A673 (cell line): Measurements from ENCODE around the gene TTC9B. TPM values are rescaled to one million over a fixed set of nuclear protein-coding genes. Genes with fewer than 3 reads are reported as not detected.

Experiments used
- BruUV-seq: library from RNA; stranded (reverse); fragments of 400-500 nt; replicated peaks from 2 replicates; lab custom pipeline; 2021; lab: Mats Ljungman, UMichigan
- CTCF ChIA-PET: fragments of 300-600 bp; sonication (Branson Sonifier 250); formaldehyde crosslinking; loops from one replicate; lab custom pipeline; 2022; ENCODE audit warnings: antibody characterized with exemption; lab: Charles Lee
- POLR2A ChIA-PET: fragments of 300-600 bp; sonication (Branson Sonifier 250); formaldehyde crosslinking; loops from one replicate; lab custom pipeline; 2022; ENCODE audit warnings: antibody characterized with exemption; ENCODE audit not compliant: low non-redundant PET; lab: Charles Lee
- DNase-seq: peaks from one replicate; pipeline ENCODE4 v3.0.0-alpha.2; 2015; ENCODE audit warnings: low spot score
- H3K27ac ChIP-seq: fragments of 200-600 bp; sonication (generic); 2 replicates; pipeline ENCODE4 v1.5.1; 2016; ENCODE audit warnings: mixed run types, low read depth, mild to moderate bottlenecking, mixed read lengths, antibody characterized with exemption, low read length; ENCODE audit not compliant: poor library complexity, severe bottlenecking
- H3K27me3 ChIP-seq: fragments of 200-600 bp; sonication (generic); replicated peaks from 2 replicates; pipeline ENCODE4 v1.6.1; 2017; ENCODE audit warnings: mixed run types, low read depth, mild to moderate bottlenecking, mixed read lengths, antibody characterized with exemption, low read length; ENCODE audit not compliant: insufficient read depth, poor library complexity
- H3K36me3 ChIP-seq: fragments of 200-600 bp; sonication (generic); 2 replicates; pipeline ENCODE4 v1.6.1; 2016; ENCODE audit warnings: mixed run types, mild to moderate bottlenecking, mixed read lengths, antibody characterized with exemption, low read length; ENCODE audit not compliant: insufficient read depth, poor library complexity, severe bottlenecking
- H3K4me1 ChIP-seq: fragments of 200-600 bp; sonication (generic); 2 replicates; pipeline ENCODE4 v1.6.1; 2017; ENCODE audit warnings: mixed run types, mild to moderate bottlenecking, mixed read lengths, antibody characterized with exemption, low read length; ENCODE audit not compliant: insufficient read depth, poor library complexity, severe bottlenecking
- H3K4me3 ChIP-seq: fragments of 200-600 bp; sonication (generic); 2 replicates; pipeline ENCODE4 v1.5.1; 2016; ENCODE audit warnings: low read depth, mixed run types, mild to moderate bottlenecking, mixed read lengths, low read length; ENCODE audit not compliant: poor library complexity, severe bottlenecking
- H3K9me3 ChIP-seq: fragments of 200-600 bp; sonication (generic); 2 replicates; pipeline ENCODE4 v1.6.1; 2016; ENCODE audit warnings: mixed run types, low read depth, mild to moderate bottlenecking, mixed read lengths, antibody characterized with exemption, low read length; ENCODE audit not compliant: poor library complexity, severe bottlenecking
- EZH2 ChIP-seq: fragments of 200-600 bp; sonication (generic); IDR thresholded peaks from 2 replicates; pipeline ENCODE4 v1.6.1; 2017; ENCODE audit warnings: borderline replicate concordance, low read depth, mild to moderate bottlenecking, mixed read lengths, antibody characterized with exemption, low read length; ENCODE audit not compliant: poor library complexity, severe bottlenecking
- intact Hi-C: fragments of 100-400 bp; cut with micrococcal nuclease; formaldehyde crosslinking; loops from one replicate; pipeline ENCODE4 v1.10.0; 2022; ENCODE audit not compliant: unreplicated experiment
- total RNA-seq: library from RNA; stranded (reverse); gene quantifications from 2 replicates; pipeline ENCODE4 v1.2.3, GENCODE V29; 2021
- TF ChIP-seq, protein P1 (sequence below): fragments of 300-800, 200-600 bp; sonication (generic); conservative IDR thresholded peaks from 2 replicates; pipeline ENCODE4 v1.5.1; 2017; ENCODE audit warnings: low read depth, mild to moderate bottlenecking, antibody characterized with exemption, low read length, moderate library complexity, mixed read lengths

Gene TTC9B
- total RNA-seq, 1 experiment from 2014 or later, result not detected

DNA sequence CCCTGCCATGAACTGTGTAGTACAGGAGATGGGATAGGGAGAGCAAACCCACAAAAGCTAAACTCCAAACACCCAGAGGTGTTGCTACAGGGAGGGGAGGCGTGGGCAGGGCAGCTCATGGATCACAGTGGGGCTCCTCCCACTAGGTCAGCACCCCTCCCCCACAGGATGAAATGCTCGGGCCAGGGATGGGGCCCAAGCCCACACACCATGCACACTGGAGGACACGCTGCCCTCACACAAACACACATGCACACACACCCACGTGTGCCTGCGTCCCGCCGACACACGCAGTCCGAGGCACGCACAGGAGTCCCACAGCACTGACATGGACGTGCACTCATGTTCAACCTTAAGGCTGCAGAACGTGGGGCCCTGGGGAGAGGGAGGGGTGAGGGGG, 14.3 kb upstream of the TTC9B start:
- H3K27me3 ChIP-seq, result no peaks in the 10 kb centered on the region
- H3K27ac ChIP-seq, result no peak overlapping the region
- TF ChIP-seq EZH2, result no peak
- TF ChIP-seq, protein P1, sequence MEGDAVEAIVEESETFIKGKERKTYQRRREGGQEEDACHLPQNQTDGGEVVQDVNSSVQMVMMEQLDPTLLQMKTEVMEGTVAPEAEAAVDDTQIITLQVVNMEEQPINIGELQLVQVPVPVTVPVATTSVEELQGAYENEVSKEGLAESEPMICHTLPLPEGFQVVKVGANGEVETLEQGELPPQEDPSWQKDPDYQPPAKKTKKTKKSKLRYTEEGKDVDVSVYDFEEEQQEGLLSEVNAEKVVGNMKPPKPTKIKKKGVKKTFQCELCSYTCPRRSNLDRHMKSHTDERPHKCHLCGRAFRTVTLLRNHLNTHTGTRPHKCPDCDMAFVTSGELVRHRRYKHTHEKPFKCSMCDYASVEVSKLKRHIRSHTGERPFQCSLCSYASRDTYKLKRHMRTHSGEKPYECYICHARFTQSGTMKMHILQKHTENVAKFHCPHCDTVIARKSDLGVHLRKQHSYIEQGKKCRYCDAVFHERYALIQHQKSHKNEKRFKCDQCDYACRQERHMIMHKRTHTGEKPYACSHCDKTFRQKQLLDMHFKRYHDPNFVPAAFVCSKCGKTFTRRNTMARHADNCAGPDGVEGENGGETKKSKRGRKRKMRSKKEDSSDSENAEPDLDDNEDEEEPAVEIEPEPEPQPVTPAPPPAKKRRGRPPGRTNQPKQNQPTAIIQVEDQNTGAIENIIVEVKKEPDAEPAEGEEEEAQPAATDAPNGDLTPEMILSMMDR, result no peak
- H3K9me3 ChIP-seq, result no peaks in the 10 kb centered on the region
- H3K4me3 ChIP-seq, result no peak overlapping the region
- no peak for DNase-seq
- no TSS peak for BruUV-seq
- H3K4me1 ChIP-seq, result peaks cover 7% of the 10 kb centered on the region
- intact Hi-C loops, result no loop called here
- CTCF ChIA-PET, result no interaction called here
- POLR2A ChIA-PET, result no interaction called here
- H3K36me3 ChIP-seq, result peaks cover 26% of the 10 kb centered on the region

DNA sequence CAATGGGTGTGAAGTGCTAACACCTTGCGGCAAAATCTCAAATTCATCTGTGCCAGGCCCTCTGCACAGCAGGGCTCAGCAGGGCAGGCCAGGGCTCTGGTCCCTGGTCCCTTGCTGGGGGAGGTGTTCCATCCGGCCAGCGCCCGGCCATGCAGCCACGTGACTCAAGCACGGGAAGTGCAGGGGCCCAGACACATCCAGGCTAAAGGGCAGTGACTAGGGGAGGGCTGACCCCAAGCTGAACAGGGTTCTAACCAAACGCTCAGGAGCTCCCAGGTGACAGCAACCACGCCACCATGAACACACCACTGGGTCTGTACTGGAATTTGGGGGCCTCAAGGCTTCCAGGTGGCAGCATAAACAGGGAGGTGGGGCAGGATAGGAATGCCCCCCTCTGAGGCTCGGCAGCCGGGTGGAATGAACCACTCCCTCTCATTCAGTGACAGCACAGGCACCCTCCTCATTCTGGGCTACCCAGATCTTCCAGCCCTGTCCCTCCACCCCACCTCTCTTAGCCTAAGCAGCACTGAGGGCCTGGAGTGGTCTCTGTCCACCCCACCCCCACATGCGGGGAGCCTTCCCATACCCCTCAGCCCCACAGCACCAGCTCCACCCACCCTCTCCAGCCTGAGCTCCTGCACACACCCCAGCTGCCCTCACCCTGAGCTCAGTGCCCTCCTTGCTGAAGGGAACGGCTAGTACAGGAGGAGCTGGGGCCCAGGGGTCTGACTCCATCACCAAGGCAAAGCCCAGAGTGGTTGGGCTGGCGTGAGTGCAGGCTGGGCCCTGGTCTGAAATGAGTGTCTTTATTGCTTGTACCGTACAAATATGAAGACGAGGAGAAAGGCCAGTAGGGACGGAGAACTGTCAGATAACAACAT, 13.6 kb upstream of the TTC9B start:
- Histone ChIP-seq H3K4me3 (no peak overlapping the region), H3K36me3 (peaks cover 20% of the 10 kb centered on the region), H3K27ac (no peak overlapping the region), H3K27me3 (peaks cover 3% of the 10 kb centered on the region), H3K9me3 (no peaks in the 10 kb centered on the region), H3K4me1 (peaks cover 7% of the 10 kb centered on the region)
- CTCF ChIA-PET, result no interaction called here
- POLR2A ChIA-PET, result interaction anchor here (0.6 kb wide), 1 partner anchor 97 kb away, joined by 7 read pairs; no protein-coding TSS in a partner anchor
- no peak for DNase-seq
- intact Hi-C loops, result no loop called here
- no TSS peak for BruUV-seq
- TF ChIP-seq, protein P1, result no peak
- TF ChIP-seq EZH2, result no peak

DNA sequence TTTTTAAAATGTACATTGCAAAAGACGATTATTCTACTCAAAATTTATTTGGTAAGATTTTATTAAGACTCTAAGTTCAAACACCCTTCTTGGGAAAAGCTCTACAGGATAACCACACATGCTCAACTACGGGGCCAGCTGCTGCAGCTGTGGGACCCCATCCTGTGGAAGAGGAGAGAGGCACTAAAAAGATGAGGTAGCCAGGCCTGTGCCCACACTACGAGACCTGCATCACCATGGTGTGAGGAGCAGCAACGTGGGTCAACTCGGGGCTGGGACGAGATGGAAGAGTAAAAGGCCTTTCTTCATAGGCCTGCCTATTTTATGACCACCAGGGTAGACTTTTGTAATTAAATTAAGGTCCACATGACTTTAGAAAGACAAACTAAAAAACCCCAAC, 12.9 kb upstream of the TTC9B start:
- no TSS peak for BruUV-seq
- Histone ChIP-seq H3K27ac (no peak overlapping the region), H3K4me1 (peaks cover 7% of the 10 kb centered on the region), H3K27me3 (peaks cover 3% of the 10 kb centered on the region), H3K4me3 (no peak overlapping the region), H3K9me3 (no peaks in the 10 kb centered on the region), H3K36me3 (peaks cover 15% of the 10 kb centered on the region)
- ChIA-PET POLR2A (interaction anchor here (0.7 kb wide), 1 partner anchor 39 kb away, joined by 8 read pairs; no protein-coding TSS in a partner anchor), CTCF (no interaction called here)
- TF ChIP-seq, protein P1, result no peak
- TF ChIP-seq EZH2, result no peak
- intact Hi-C loops, result no loop called here
- no peak for DNase-seq
